B cell (primary cell): Measurements from ENCODE around the gene CCDC9B. TPM values are rescaled to one million over a fixed set of nuclear protein-coding genes. Genes with fewer than 3 reads are reported as not detected.

Experiments
- ATAC-seq: fragments of 200-7000 bp; cut with Tn5 transposase; one replicate; pipeline ENCODE4 v1.10.0; 2021; ENCODE audit warnings: low read depth, mild to moderate bottlenecking, moderate number of reproducible peaks, moderate library complexity
- CTCF ChIA-PET: fragments of 350-600 bp; sonication (Branson Sonifier 250); formaldehyde crosslinking; loops from one replicate; lab custom pipeline; 2021; ENCODE audit warnings: antibody characterized with exemption, inconsistent platforms; lab: Charles Lee
- POLR2A ChIA-PET: fragments of 350-600 bp; sonication (Branson Sonifier 250); formaldehyde crosslinking; loops from one replicate; lab custom pipeline; 2021; ENCODE audit warnings: antibody characterized with exemption; lab: Charles Lee
- DNase-seq: peaks from one replicate; pipeline ENCODE4 v3.0.0; 2013
- H2AFZ ChIP-seq: 2 replicates; pipeline ENCODE4 v1.6.1; 2012; ENCODE audit warnings: mild to moderate bottlenecking, low read depth, low read length; ENCODE audit not compliant: insufficient read depth, poor library complexity, severe bottlenecking
- H3K27ac ChIP-seq, 2 donors: 1 replicate in 1 of 2; 2 replicates in 1 of 2; pipeline ENCODE4 v1.5.1; 2012 to 2013; ENCODE audit warnings: low read length in 2 of 2, mild to moderate bottlenecking in 2 of 2, moderate library complexity in 1 of 2
- H3K27me3 ChIP-seq, 4 experiments: fragments of 200-600 bp in 1 of 4; sonication (generic) in 1 of 4; replicated peaks in 1 of 4; 1 replicate in 2 of 4; 2 replicates in 2 of 4; pipeline versions ENCODE4 v1.6.1 to v1.7.0; 2013 to 2016; ENCODE audit warnings: low read length in 3 of 4, mild to moderate bottlenecking in 2 of 4, mixed read lengths in 1 of 4, moderate library complexity in 1 of 4; ENCODE audit not compliant: insufficient read depth in 4 of 4, control insufficient read depth in 3 of 4; ENCODE audit errors: control extremely low read depth in 1 of 4
- H3K36me3 ChIP-seq, 2 experiments: replicated peaks in 1 of 2; 1 replicate in 1 of 2; 2 replicates in 1 of 2; pipeline versions ENCODE4 v1.6.1 to v1.7.1; 2013; ENCODE audit warnings: low read length in 1 of 2; ENCODE audit not compliant: insufficient read depth in 2 of 2, control insufficient read depth in 1 of 2; ENCODE audit errors: control extremely low read depth in 1 of 2, extremely low read depth in 1 of 2
- H3K4me1 ChIP-seq, 2 donors: fragments of 200-600 bp in 1 of 2; sonication (generic) in 1 of 2; 1 replicate in 1 of 2; 2 replicates in 1 of 2; pipeline versions ENCODE4 v1.5.1 to v1.6.1; 2013 to 2017; ENCODE audit warnings: low read length in 2 of 2; ENCODE audit not compliant: control insufficient read depth in 2 of 2, insufficient read depth in 2 of 2
- H3K4me2 ChIP-seq: replicated peaks from 2 replicates; pipeline ENCODE3; 2012; ENCODE audit warnings: mild to moderate bottlenecking, low read depth, low read length; ENCODE audit not compliant: poor library complexity, severe bottlenecking
- H3K4me3 ChIP-seq, 5 experiments: fragments of 200-600 bp in 1 of 5; sonication (generic) in 1 of 5; 1 replicate in 3 of 5; 2 replicates in 2 of 5; pipeline versions ENCODE4 v1.5.1 to v1.7.0; 2011 to 2016; ENCODE audit warnings: low read length in 4 of 5, mild to moderate bottlenecking in 4 of 5, low read depth in 2 of 5, control low read depth in 1 of 5, moderate library complexity in 1 of 5; ENCODE audit not compliant: insufficient read depth in 1 of 5; ENCODE audit errors: control extremely low read depth in 1 of 5, extremely low read depth in 1 of 5
- H3K79me2 ChIP-seq: fragments of 200-600 bp; sonication (generic); one replicate; pipeline ENCODE4 v1.6.0; 2016; ENCODE audit warnings: low read length; ENCODE audit not compliant: control insufficient read depth, insufficient read depth
- H3K9ac ChIP-seq: fragments of 200-600 bp; sonication (generic); 2 replicates; pipeline ENCODE4 v1.6.1; 2017; ENCODE audit warnings: mild to moderate bottlenecking, low read length, moderate library complexity
- H3K9me3 ChIP-seq, 3 donors: one replicate each; pipeline versions ENCODE4 v1.6.1 to v1.7.1; 2013; ENCODE audit warnings: low read length in 2 of 3; ENCODE audit not compliant: control insufficient read depth in 2 of 3, insufficient read depth in 1 of 3; ENCODE audit errors: control extremely low read depth in 1 of 3
- H4K20me1 ChIP-seq: 2 replicates; pipeline ENCODE4 v1.6.0; 2012; ENCODE audit warnings: mild to moderate bottlenecking, low read length; ENCODE audit not compliant: insufficient read depth, control insufficient read depth, poor library complexity, severe bottlenecking
- H3K27ac Mint-ChIP-seq: one replicate; pipeline ENCODE4 v1.8.0; 2021; ENCODE audit warnings: mixed read lengths
- H3K27me3 Mint-ChIP-seq: one replicate; pipeline ENCODE4 v1.8.0; 2021; ENCODE audit warnings: mixed read lengths
- H3K4me1 Mint-ChIP-seq: one replicate; pipeline ENCODE4 v1.8.0; 2021; ENCODE audit warnings: mixed read lengths
- H3K4me3 Mint-ChIP-seq: one replicate; pipeline ENCODE4 v1.8.0; 2021; ENCODE audit warnings: mixed read lengths
- H3K9me3 Mint-ChIP-seq: one replicate; pipeline ENCODE4 v1.8.0; 2022; ENCODE audit warnings: mixed read lengths; ENCODE audit not compliant: insufficient read depth
- EZH2 ChIP-seq: IDR thresholded peaks from 2 replicates; pipeline ENCODE4 v1.6.1; 2012; ENCODE audit warnings: borderline replicate concordance, low read depth, mild to moderate bottlenecking, moderate library complexity, low read length; ENCODE audit not compliant: insufficient read depth, poor library complexity, severe bottlenecking
- WGBS: methylation state at CpG from one replicate; pipeline ENCODE4 v1.1.5; 2013; ENCODE audit warnings: missing lambda C conversion rate; ENCODE audit not compliant: insufficient coverage; 5-methylcytosine and 5-hydroxymethylcytosine counted together
- intact Hi-C: fragments of 100-400 bp; cut with micrococcal nuclease; formaldehyde crosslinking; loops from one replicate; pipeline ENCODE4 v1.10.0; 2022
- polyA plus RNA-seq: library from polyadenylated mRNA; depleted of rRNA; stranded (reverse); fragments of >200 nt; gene quantifications from 2 replicates; pipeline ENCODE4 v1.2.3, GENCODE V29; 2012
- total RNA-seq, 2 donors: library from RNA; stranded (reverse); fragments of 120-200 nt in 1 of 2; gene quantifications; 1 replicate in 1 of 2; 2 replicates in 1 of 2; pipeline versions ENCODE4 v1.2.3 to v1.2.4, GENCODE V29; 2013 to 2022
- TF ChIP-seq, protein P1 (sequence below): fragments of 200-600 bp; IDR thresholded peaks from one replicate; pipeline ENCODE4 v1.8.0; 2022; ENCODE audit warnings: antibody characterized with exemption, mild to moderate bottlenecking

Gene CCDC9B
- total and polyA plus RNA-seq, 2 donors (not counting 1 experiment from before 2014, with no cell fraction given) = 1.6 to 2.4 TPM

GRCh38 chr15:40295877-40296560 is 44.7 kb downstream of the CCDC9B start:
- Mint-ChIP-seq H3K9me3 (peaks cover 6% of the 10 kb centered on the region), H3K4me1 (peaks cover 2% of the 10 kb centered on the region), H3K27me3 (no peaks in the 10 kb centered on the region), H3K27ac (no peak overlapping the region), H3K4me3 (no peak overlapping the region)
- no peak for ATAC-seq
- Histone ChIP-seq H3K4me1 (no peaks in the 10 kb centered on the region), H3K4me2 (no peak overlapping the region), H4K20me1 (no peaks in the 10 kb centered on the region), H3K36me3 (peaks cover 0 to 68% of the 10 kb centered on the region in 2 experiments), H3K4me3 (no peak overlapping the region), H3K79me2 (no peaks in the 10 kb centered on the region), H3K27ac (no peak overlapping the region), H3K27me3 (no peaks in the 10 kb centered on the region), H2AFZ (no peak overlapping the region), H3K9me3 (peaks cover 0 to 9% (median 0%) of the 10 kb centered on the region in 3 donors), H3K9ac (no peak overlapping the region)
- DNase-seq = no peak
- ChIA-PET CTCF (interaction anchor here (0.9 to 1.9 kb wide), 6 partner anchors 12 to 250 kb away, joined by 3 to 5 read pairs (median 4); partner anchors contain the start of genes ANKRD63 and PLCB2), POLR2A (no interaction called here)
- intact Hi-C loops = no loop called here
- WGBS = 73% methylated on average over 7 of the region's 12 CpGs
- TF ChIP-seq, protein P1, sequence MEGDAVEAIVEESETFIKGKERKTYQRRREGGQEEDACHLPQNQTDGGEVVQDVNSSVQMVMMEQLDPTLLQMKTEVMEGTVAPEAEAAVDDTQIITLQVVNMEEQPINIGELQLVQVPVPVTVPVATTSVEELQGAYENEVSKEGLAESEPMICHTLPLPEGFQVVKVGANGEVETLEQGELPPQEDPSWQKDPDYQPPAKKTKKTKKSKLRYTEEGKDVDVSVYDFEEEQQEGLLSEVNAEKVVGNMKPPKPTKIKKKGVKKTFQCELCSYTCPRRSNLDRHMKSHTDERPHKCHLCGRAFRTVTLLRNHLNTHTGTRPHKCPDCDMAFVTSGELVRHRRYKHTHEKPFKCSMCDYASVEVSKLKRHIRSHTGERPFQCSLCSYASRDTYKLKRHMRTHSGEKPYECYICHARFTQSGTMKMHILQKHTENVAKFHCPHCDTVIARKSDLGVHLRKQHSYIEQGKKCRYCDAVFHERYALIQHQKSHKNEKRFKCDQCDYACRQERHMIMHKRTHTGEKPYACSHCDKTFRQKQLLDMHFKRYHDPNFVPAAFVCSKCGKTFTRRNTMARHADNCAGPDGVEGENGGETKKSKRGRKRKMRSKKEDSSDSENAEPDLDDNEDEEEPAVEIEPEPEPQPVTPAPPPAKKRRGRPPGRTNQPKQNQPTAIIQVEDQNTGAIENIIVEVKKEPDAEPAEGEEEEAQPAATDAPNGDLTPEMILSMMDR = no peak
- no peak for TF ChIP-seq EZH2

GRCh38 chr15:40295297-40295696 is 45.4 kb downstream of the CCDC9B start:
- ChIA-PET POLR2A (no interaction called here), CTCF (interaction anchor here (1.0 to 1.9 kb wide), 6 partner anchors 12 to 250 kb away, joined by 3 to 5 read pairs (median 3); partner anchors contain the start of genes ANKRD63 and PLCB2)
- WGBS = 83% methylated on average over 1 of the region's 1 CpG
- H4K20me1 ChIP-seq = no peaks in the 10 kb centered on the region
- H3K4me3 ChIP-seq = no peak overlapping the region
- peaks cover 0 to 64% of the 10 kb centered on the region in 2 experiments for H3K36me3 ChIP-seq
- H2AFZ ChIP-seq = no peak overlapping the region
- no peaks in the 10 kb centered on the region for H3K4me1 ChIP-seq
- DNase-seq (no peak), ATAC-seq (no peak)
- intact Hi-C loops = no loop called here
- Mint-ChIP-seq H3K4me3 (no peak overlapping the region), H3K9me3 (peaks cover 6% of the 10 kb centered on the region), H3K4me1 (peaks cover 2% of the 10 kb centered on the region), H3K27me3 (no peaks in the 10 kb centered on the region), H3K27ac (no peak overlapping the region)
- no peak overlapping the region for H3K27ac ChIP-seq
- no peak overlapping the region for H3K9ac ChIP-seq
- no peaks in the 10 kb centered on the region for H3K79me2 ChIP-seq
- no peak for TF ChIP-seq EZH2
- TF ChIP-seq, protein P1 = no peak
- H3K9me3 ChIP-seq = peaks cover 0 to 5% (median 0%) of the 10 kb centered on the region in 3 donors
- no peaks in the 10 kb centered on the region for H3K27me3 ChIP-seq
- H3K4me2 ChIP-seq = no peak overlapping the region
